HK-2 (cell line): ENCODE data around the gene FOXB2.
A peak's percentile ranks its signal among the peaks of the same experiment; 100 is the strongest.

Experiments used
- DNase-seq: peaks from one replicate; pipeline ENCODE4 v3.0.0-alpha.2; 2018; ENCODE audit not compliant: unreplicated experiment

FOXB2 gene

DNA sequence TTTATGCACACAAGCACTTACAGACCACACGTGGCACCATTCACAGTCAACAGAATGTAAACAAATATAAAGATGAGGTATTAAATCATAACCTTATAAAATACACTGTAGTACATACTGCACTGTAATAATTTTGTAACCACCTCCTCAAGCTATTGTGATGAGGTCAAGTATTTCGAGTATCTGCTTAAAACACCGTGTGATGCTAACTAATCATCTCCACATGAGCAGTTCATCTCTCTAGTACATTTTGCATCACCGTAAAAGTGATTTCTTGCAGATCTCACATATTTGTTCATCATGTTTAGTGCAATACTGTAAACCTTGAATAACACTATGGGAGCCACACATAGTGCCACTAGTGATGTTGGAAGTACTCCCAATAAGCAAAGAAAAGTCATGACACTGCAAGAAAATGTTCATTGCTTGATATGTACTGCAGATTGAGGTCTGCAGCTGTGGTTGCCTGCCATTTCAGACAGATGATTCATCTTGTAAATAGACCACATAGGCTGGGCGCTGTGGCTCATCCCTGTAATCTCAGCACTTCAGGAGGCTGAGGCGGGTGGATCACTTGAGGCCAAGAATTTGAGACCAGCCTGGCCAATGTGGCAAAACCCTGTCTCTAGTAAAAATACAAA lies 44.3 kb downstream of the FOXB2 start:
- peak; percentile 22 for DNase-seq

DNA sequence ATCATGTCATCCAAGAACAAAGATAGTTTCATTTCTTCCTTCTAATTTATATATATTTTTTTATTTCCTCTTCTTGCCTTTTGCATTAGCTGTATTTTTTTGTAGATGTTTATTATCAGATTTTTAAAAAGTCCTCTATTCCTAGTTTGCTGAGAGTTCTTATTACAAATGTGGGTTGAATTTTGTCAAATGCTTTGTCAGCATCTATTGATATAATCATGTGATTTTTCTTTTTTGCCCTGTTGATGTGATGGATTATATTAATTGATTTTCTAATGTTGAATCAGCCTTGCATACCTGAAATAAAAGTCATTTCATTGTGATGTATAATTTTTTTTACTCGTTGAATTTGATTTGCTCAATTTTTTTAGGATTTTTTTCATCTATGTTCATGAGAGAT lies 46.9 kb downstream of the FOXB2 start:
- DNase-seq = no peak
